ENCODE results near the gene GPR35.

GPR35 gene

DNA sequence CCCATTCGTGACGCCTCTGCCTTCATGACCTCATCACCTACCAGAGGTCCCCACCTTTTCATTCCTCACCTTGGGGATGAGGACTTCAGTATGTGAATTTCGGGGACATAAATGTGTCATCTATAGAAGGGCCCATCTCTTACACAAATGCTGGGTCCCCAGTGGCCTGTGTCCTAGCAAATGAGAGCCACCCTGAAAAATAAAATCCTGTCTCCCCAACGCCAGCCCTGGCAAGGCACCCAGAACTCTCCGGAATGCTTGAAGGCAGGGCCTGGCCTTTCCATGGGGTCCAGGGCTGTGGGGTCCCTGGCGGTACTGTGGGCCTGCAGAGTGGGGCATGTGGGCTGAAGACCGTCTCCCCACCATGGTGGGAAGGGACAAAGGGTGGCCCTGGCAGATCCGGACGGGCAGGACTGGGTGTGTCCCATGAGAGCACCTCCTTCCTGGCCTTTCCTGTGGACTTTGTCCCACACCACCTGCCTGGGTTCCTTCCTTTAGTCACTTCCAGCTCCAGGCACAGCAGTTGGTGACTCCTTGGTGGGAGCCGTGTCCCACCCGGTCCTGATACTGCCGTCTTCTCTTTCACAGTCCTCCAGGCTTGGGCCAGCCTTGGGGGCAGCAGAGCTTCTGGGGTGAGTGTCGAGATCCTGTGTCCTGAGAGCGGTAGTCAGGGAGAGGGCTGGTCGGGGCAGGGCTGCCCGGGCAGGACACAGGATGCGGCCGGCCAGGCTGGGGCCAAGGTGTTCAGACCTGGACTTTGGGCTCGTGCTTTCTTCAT is 20.2 kb upstream of the GPR35 start:
- TF ChIP-seq TAF1 (IDR thresholded peaks at IDR 0.05; ENCODE audit: borderline replicate concordance, insufficient read depth, low read length) (no peak), POLR2AphosphoS5 (IDR thresholded peaks at IDR 0.05; ENCODE audit: low read depth, low read length) (no peak), SIN3A (IDR thresholded peaks at IDR 0.05; ENCODE audit: borderline replicate concordance, insufficient read depth, low read length) (no peak), FOXP2 (optimal IDR thresholded peaks at IDR 0.05; ENCODE audit: borderline replicate concordance, extremely low read depth, extremely low read length, insufficient read depth) (no peak)
- TF ChIP-seq, protein P1, sequence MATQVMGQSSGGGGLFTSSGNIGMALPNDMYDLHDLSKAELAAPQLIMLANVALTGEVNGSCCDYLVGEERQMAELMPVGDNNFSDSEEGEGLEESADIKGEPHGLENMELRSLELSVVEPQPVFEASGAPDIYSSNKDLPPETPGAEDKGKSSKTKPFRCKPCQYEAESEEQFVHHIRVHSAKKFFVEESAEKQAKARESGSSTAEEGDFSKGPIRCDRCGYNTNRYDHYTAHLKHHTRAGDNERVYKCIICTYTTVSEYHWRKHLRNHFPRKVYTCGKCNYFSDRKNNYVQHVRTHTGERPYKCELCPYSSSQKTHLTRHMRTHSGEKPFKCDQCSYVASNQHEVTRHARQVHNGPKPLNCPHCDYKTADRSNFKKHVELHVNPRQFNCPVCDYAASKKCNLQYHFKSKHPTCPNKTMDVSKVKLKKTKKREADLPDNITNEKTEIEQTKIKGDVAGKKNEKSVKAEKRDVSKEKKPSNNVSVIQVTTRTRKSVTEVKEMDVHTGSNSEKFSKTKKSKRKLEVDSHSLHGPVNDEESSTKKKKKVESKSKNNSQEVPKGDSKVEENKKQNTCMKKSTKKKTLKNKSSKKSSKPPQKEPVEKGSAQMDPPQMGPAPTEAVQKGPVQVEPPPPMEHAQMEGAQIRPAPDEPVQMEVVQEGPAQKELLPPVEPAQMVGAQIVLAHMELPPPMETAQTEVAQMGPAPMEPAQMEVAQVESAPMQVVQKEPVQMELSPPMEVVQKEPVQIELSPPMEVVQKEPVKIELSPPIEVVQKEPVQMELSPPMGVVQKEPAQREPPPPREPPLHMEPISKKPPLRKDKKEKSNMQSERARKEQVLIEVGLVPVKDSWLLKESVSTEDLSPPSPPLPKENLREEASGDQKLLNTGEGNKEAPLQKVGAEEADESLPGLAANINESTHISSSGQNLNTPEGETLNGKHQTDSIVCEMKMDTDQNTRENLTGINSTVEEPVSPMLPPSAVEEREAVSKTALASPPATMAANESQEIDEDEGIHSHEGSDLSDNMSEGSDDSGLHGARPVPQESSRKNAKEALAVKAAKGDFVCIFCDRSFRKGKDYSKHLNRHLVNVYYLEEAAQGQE (IDR thresholded peaks at IDR 0.05; ENCODE audit: insufficient read depth in 1 of 2, low read depth in 2 of 2, low read length in 2 of 2), result no peak

DNA sequence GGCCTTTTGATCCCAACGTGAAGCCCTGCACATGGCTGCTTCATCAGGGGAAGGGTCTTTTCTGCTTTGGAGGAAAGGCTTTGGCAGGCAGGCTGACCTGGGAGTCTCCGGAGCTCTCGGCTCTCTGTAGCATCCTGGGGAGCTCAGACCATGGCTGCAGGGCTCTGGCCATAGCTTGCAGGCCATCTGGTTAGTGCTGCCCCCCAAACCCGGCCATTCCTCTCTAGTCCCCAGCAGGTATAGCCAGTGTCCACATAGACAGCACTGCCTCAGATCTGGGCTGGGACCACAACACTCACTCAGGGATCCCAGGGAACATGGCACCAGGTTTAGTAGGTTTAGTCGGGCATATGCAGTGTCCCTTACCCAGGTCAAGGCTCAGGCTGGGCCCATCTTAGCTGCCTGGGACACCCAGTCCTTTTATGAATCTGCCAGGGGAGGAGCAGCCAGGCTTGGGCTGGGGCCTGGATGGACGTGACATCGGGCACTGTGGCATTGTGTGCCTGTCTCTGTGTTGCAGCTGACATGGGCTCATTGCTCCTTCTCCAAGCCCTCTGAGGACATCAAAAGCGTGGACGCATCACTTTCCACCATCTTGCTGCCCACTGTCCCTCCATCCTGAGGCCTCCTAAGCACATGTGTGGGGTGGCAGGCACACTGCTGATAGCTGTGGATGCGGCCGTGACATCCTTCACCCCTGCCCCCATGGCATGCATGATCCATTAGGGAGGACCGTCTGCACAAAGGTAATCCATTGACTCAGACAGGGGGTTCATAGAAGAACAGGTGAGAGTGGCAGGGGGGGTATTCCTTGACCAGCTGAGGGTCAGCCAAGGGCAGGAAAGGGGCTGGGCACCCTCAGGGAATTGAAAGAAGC is 19.2 kb upstream of the GPR35 start:
- TF ChIP-seq SIN3A (IDR thresholded peaks at IDR 0.05; ENCODE audit: borderline replicate concordance, insufficient read depth, low read length) (no peak), TAF1 (IDR thresholded peaks at IDR 0.05; ENCODE audit: borderline replicate concordance, insufficient read depth, low read length) (no peak), FOXP2 (optimal IDR thresholded peaks at IDR 0.05; ENCODE audit: borderline replicate concordance, extremely low read depth, extremely low read length, insufficient read depth) (no peak), POLR2AphosphoS5 (IDR thresholded peaks at IDR 0.05; ENCODE audit: low read depth, low read length) (no peak)
- TF ChIP-seq, protein P1 (IDR thresholded peaks at IDR 0.05; ENCODE audit: insufficient read depth in 1 of 2, low read depth in 2 of 2, low read length in 2 of 2), result no peak

DNA sequence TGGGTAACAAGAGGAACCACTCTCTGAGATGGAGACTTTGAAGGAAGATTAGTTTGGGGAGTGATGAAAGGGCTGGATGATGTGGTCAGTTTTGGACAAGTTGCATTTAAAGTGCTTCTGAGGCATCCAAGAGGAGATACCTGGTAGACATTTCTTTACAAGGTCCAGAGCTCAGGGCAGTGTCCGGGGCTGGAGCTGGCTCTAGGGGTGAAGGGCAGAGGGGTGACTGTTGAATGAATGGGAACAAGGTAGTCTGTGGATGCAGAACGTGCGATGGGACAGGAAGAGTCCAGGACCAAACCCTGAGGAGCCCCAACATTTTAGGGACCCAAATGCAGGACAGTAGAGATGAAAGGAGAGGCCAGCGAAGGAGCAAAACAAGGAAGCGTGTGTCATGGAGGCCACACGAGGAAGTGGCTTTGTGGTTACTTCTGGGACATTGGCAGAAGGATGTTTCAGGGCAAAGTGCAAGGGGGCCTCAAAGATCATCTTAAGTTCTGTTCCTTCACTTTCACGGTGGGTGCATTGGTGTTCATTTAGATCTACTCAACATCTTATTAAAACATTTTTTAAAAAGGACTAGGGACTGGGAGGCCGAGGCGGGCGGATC is 13.6 kb upstream of the GPR35 start:
- TF ChIP-seq SIN3A (IDR thresholded peaks at IDR 0.05; ENCODE audit: borderline replicate concordance, insufficient read depth, low read length) (no peak), TAF1 (IDR thresholded peaks at IDR 0.05; ENCODE audit: borderline replicate concordance, insufficient read depth, low read length) (no peak), POLR2AphosphoS5 (IDR thresholded peaks at IDR 0.05; ENCODE audit: low read depth, low read length) (no peak), FOXP2 (optimal IDR thresholded peaks at IDR 0.05; ENCODE audit: borderline replicate concordance, extremely low read depth, extremely low read length, insufficient read depth) (no peak)
- TF ChIP-seq, protein P1 (IDR thresholded peaks at IDR 0.05; ENCODE audit: insufficient read depth in 1 of 2, low read depth in 2 of 2, low read length in 2 of 2), result no peak

DNA sequence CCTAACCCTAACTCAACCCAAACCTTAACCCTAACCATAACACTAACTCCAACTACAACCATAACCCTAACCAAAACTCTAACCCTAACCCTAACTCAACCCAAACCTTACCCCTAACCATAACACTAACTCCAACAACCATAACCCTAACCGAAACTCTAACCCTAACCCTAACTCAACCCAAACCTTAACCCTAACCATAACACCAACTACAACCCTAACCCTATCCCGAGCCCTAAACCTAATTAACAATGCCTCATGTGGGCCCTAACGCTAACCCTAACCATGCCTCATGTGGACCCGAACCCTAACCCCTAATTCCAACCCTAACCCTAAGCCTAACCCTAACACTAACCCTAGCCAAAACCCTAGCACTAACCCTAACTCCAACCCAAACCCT is 11.5 kb upstream of the GPR35 start:
- TF ChIP-seq, protein P1 (IDR thresholded peaks at IDR 0.05; ENCODE audit: insufficient read depth in 1 of 2, low read depth in 2 of 2, low read length in 2 of 2), result no peak
- TF ChIP-seq FOXP2 (optimal IDR thresholded peaks at IDR 0.05; ENCODE audit: borderline replicate concordance, extremely low read depth, extremely low read length, insufficient read depth), result no peak
- TF ChIP-seq POLR2AphosphoS5 (IDR thresholded peaks at IDR 0.05; ENCODE audit: low read depth, low read length), result no peak
- TF ChIP-seq SIN3A (IDR thresholded peaks at IDR 0.05; ENCODE audit: borderline replicate concordance, insufficient read depth, low read length), result no peak
- TF ChIP-seq TAF1 (IDR thresholded peaks at IDR 0.05; ENCODE audit: borderline replicate concordance, insufficient read depth, low read length), result no peak

Measured in PFSK-1 (cell line).